GM12801 (cell line): Measurements from ENCODE around the gene CD34.

Experiments used
- CTCF ChIP-seq: IDR thresholded peaks from one replicate; pipeline ENCODE4 v1.5.1; 2011; ENCODE audit warnings: control low read depth; ENCODE audit not compliant: insufficient read length; ENCODE audit errors: extremely low read depth

CD34 gene

DNA sequence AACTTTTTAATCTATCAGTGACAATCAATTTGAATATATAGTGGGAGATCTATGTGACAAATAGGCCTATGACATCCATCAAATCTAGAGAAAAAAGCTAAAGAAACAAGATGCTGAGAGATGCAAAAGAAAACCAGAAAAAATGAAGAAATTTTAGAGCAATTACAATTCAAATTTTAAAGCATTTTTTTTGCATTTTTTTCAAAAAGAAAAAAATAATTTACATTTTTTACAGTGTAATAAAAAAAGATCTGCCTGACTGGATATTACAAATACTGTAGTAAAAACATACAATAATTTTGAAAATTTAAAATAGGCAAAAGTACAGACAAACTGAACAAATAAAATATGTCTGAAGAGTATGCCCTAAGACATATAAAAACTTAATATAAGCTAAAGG, 14.4 kb downstream of the CD34 start:
- TF ChIP-seq CTCF, result no peak

DNA sequence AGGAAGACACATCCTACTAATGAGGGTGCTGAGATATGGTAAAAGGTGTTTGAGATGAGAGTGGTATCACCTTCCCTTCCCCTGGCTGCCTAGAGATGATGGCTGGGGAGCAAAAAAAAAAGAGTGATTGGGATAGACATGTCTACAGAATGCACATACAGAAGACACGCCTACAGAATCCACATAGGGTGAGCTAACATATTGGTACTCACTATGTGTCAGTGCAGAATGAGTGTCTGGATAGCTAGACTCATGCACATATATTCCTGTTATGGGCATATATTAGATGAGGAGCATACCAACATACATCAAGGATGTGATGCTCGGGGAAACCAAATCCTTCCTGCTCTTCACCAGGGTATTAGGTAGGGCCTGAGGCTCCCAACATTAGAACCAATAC, 16.2 kb downstream of the CD34 start:
- no peak for TF ChIP-seq CTCF

DNA sequence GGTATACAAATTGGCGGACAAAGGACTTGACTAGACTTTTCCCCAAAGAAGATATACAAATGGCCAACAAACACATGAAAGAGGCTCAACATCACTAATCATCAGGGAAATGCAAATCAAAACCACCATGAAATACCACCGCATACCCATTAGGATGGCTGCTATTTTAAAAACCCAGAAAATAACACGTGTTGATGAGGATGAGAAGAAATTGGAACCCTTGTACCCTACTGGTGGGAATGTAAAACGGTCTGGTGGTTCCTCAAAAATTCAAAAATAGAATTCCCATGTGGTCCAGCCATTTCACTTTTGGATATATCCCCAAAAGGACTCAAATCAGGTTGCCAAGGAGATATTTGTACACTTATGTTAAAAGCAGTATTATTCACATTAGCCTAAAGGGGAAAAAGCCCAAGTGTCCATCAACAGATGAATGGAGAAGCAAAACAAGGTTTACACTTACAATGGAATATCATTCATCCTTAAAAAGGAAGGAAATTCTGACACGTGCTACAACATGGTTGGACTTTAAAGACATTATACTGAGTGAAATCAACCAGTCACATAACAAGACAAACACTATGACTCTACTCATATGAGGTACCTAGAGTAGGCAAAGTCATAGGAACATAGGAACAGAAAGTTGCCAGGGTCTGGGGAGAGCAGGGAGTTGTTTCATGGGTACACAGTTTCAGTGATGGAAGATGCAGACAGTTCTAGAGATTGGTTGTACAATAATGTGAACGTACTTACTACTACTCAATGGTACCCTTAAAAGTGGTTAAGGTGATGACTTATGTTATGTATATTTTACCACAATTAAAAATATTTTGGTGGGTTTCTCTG, 17.0 kb downstream of the CD34 start:
- TF ChIP-seq CTCF, result no peak

- no peak for TF ChIP-seq CTCF
Measured at GRCh38 chr1:207892764-207893163, 18.2 kb downstream of the CD34 start.

DNA sequence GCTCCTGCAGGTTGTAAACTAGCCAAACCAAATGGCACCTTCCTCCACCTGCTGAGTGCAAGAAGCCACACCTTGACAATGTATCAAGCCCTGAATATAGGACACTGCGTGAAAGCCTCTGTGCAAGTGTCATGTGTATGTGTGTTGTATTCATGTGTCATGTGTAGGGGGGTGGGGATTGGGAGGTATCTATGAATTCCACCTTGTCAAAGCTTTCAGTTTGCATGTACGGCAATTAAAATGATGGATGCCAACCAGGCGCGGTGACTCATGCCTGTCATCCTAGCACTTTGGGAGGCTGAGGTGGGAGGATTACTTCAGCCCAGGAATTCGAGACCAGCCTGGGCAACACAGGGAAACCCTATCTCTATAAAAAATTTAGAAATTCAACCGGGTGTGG, 19.8 kb downstream of the CD34 start:
- TF ChIP-seq CTCF, result no peak

DNA sequence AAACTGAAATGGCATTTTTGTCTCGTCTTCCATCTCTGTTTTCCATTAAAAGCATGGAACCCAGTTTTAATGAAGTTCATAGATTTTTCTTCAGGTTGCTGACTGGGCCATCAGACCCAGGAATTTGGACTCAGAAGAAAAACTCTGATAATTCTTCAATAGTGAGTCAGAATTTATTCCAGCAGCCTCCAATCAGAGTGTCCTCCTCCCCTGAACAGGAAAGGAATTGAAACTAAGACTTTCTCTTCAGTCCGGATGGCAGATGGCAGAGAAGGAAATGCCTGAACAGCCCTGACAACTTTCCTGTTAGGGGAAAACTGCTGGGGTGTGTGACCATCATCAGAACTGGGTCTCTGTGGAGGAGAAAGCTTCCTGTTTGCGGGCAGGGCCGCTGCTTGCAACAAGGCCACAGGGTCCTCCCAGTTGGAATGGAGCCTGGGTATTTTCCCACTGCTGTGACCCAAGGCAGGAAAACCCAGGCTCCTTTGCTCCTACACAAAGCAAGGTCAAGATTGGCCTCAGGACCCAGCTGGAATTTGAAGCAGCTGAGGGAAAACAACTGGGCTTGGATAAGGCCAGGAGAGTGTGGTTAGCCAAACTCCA, 20.7 kb downstream of the CD34 start:
- no peak for TF ChIP-seq CTCF

DNA sequence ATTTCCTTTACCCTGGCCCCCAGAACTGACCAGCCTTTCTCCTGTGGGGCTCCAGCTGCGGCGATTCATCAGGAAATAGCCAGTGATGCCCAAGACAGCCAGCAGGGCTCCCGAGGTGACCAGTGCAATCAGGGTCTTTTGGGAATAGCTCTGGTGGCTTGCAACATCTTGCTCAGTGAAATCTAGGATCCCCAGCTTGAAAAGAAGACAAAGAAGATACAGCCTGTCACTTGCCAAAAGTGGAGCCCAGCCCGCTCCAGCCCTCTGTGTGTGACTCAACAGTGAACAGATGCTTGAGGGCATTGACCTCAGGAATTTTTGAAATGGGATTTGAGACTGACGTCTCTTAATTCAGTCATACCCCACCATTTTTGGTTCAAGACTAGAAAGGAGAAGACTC, 22.3 kb downstream of the CD34 start:
- TF ChIP-seq CTCF, result no peak
